OCI-LY1 (cell line): ENCODE results near the gene ZBTB20.

Experiments
- H2AFZ ChIP-seq: fragments of 200-600 bp; sonication (generic), shearing (Covaris generic); 2 replicates; pipeline ENCODE4 v1.6.0; 2014; ENCODE audit warnings: antibody characterized with exemption, mild to moderate bottlenecking, low read length
- H3F3A ChIP-seq: fragments of 200-600 bp; sonication (generic), shearing (Covaris generic); 2 replicates; pipeline ENCODE4 v1.6.0; 2014; ENCODE audit warnings: mild to moderate bottlenecking, antibody characterized with exemption, low read length, moderate library complexity; ENCODE audit not compliant: insufficient read depth
- H3K27ac ChIP-seq: fragments of 200-600 bp; sonication (generic); 2 replicates; pipeline ENCODE4 v1.5.1; 2014; ENCODE audit warnings: low read length, mixed run types, mild to moderate bottlenecking, low read depth; ENCODE audit not compliant: poor library complexity, severe bottlenecking
- H3K27me3 ChIP-seq: fragments of 200-600 bp; sonication (generic); 2 replicates; pipeline ENCODE4 v1.6.0; 2014; ENCODE audit warnings: antibody characterized with exemption, mild to moderate bottlenecking, low read length, moderate library complexity; ENCODE audit not compliant: insufficient read depth
- H3K36me3 ChIP-seq: fragments of 200-600 bp; sonication (generic); 2 replicates; pipeline ENCODE4 v1.6.1; 2014; ENCODE audit warnings: mild to moderate bottlenecking, antibody characterized with exemption, low read length, moderate library complexity, mixed read lengths; ENCODE audit not compliant: insufficient read depth
- H3K4me1 ChIP-seq: fragments of 200-600 bp; sonication (generic); 2 replicates; pipeline ENCODE4 v1.5.1; 2014; ENCODE audit warnings: mild to moderate bottlenecking, low read length, moderate library complexity; ENCODE audit not compliant: insufficient read depth, severe bottlenecking
- H3K4me2 ChIP-seq: fragments of 200-600 bp; sonication (generic), shearing (Covaris generic); 2 replicates; pipeline ENCODE4 v1.6.1; 2014; ENCODE audit warnings: low read length
- H3K4me3 ChIP-seq: fragments of 200-600 bp; sonication (generic); 2 replicates; pipeline ENCODE4 v1.5.1; 2014; ENCODE audit warnings: low read length, low read depth, mild to moderate bottlenecking, mixed read lengths; ENCODE audit not compliant: poor library complexity, severe bottlenecking
- H3K79me2 ChIP-seq: fragments of 200-600 bp; shearing (Covaris generic); 2 replicates; pipeline ENCODE4 v1.6.1; 2016; ENCODE audit warnings: mixed run types, low read length, mixed read lengths; ENCODE audit not compliant: insufficient read depth
- H3K9ac ChIP-seq: fragments of 200-600 bp; sonication (generic), shearing (Covaris generic); 2 replicates; pipeline ENCODE4 v1.6.1; 2014; ENCODE audit warnings: mild to moderate bottlenecking, low read length, mixed read lengths
- H3K9me2 ChIP-seq: fragments of 200-600 bp; sonication (generic), shearing (Covaris generic); 2 replicates; pipeline ENCODE4 v1.6.1; 2014; ENCODE audit warnings: low read depth, mild to moderate bottlenecking, low read length, mixed read lengths
- H3K9me3 ChIP-seq: fragments of 200-600 bp; shearing (Covaris generic); 2 replicates; pipeline ENCODE4 v1.6.1; 2014; ENCODE audit warnings: low read length, mixed read lengths
- H4K20me1 ChIP-seq: fragments of 200-600 bp; sonication (generic), shearing (Covaris generic); 2 replicates; pipeline ENCODE4 v1.6.0; 2016; ENCODE audit warnings: mild to moderate bottlenecking, low read length; ENCODE audit not compliant: insufficient read depth
- CTCF ChIP-seq: fragments of 200-600 bp; sonication (generic), shearing (Covaris generic); IDR thresholded peaks from 2 replicates; pipeline ENCODE4 v1.5.1; 2017; ENCODE audit warnings: mild to moderate bottlenecking, antibody characterized with exemption, low read length, moderate library complexity, mixed read lengths
- EZH2 ChIP-seq: fragments of 200-600 bp; sonication (generic), shearing (Covaris generic); IDR thresholded peaks from 2 replicates; pipeline ENCODE4 v1.8.0; 2017; ENCODE audit warnings: borderline replicate concordance, mixed run types, mild to moderate bottlenecking, antibody characterized with exemption, low read length, moderate library complexity, mixed read lengths

ZBTB20 gene

GRCh38 chr3:114481113-114481512 is 666.0 kb downstream of the ZBTB20 start:
- no peak overlapping the region for H3K9ac ChIP-seq
- H3K4me3 ChIP-seq, result no peak overlapping the region
- H3K4me1 ChIP-seq, result no peaks in the 10 kb centered on the region
- no peaks in the 10 kb centered on the region for H3K27me3 ChIP-seq
- no peaks in the 10 kb centered on the region for H3F3A ChIP-seq
- no peaks in the 10 kb centered on the region for H3K36me3 ChIP-seq
- no peak for TF ChIP-seq CTCF
- no peak for TF ChIP-seq EZH2
- no peak overlapping the region for H3K27ac ChIP-seq
- no peak overlapping the region for H2AFZ ChIP-seq
- H4K20me1 ChIP-seq, result no peaks in the 10 kb centered on the region
- no peaks in the 10 kb centered on the region for H3K79me2 ChIP-seq
- H3K9me2 ChIP-seq, result no peaks in the 10 kb centered on the region
- H3K9me3 ChIP-seq, result no peaks in the 10 kb centered on the region
- no peak overlapping the region for H3K4me2 ChIP-seq

- no peaks in the 10 kb centered on the region for H3K79me2 ChIP-seq
- no peak overlapping the region for H2AFZ ChIP-seq
- no peak overlapping the region for H3K4me2 ChIP-seq
- no peak overlapping the region for H3K4me3 ChIP-seq
- H3K4me1 ChIP-seq, result no peaks in the 10 kb centered on the region
- H3K9ac ChIP-seq, result no peak overlapping the region
- no peaks in the 10 kb centered on the region for H3F3A ChIP-seq
- H3K9me3 ChIP-seq, result no peaks in the 10 kb centered on the region
- no peaks in the 10 kb centered on the region for H4K20me1 ChIP-seq
- no peaks in the 10 kb centered on the region for H3K9me2 ChIP-seq
- TF ChIP-seq EZH2, result no peak
- TF ChIP-seq CTCF, result no peak
- H3K36me3 ChIP-seq, result no peaks in the 10 kb centered on the region
- H3K27me3 ChIP-seq, result no peaks in the 10 kb centered on the region
- H3K27ac ChIP-seq, result no peak overlapping the region
These were observed 666.6 kb downstream of the ZBTB20 start for GRCh38 chr3:114480442-114480841.

GRCh38 chr3:114478801-114479200 is 668.3 kb downstream of the ZBTB20 start:
- TF ChIP-seq EZH2, result no peak
- no peak for TF ChIP-seq CTCF
- no peak overlapping the region for H2AFZ ChIP-seq
- no peaks in the 10 kb centered on the region for H3K9me2 ChIP-seq
- H3K4me2 ChIP-seq, result no peak overlapping the region
- no peaks in the 10 kb centered on the region for H3K4me1 ChIP-seq
- no peak overlapping the region for H3K9ac ChIP-seq
- H3K4me3 ChIP-seq, result no peak overlapping the region
- no peaks in the 10 kb centered on the region for H4K20me1 ChIP-seq
- H3F3A ChIP-seq, result no peaks in the 10 kb centered on the region
- H3K9me3 ChIP-seq, result no peaks in the 10 kb centered on the region
- H3K27me3 ChIP-seq, result no peaks in the 10 kb centered on the region
- no peaks in the 10 kb centered on the region for H3K36me3 ChIP-seq
- H3K79me2 ChIP-seq, result no peaks in the 10 kb centered on the region
- no peak overlapping the region for H3K27ac ChIP-seq
